Uterus (tissue), 4 donors: ENCODE data around the gene BRF1. TPM values are rescaled to one million over a fixed set of nuclear protein-coding genes. Genes with fewer than 3 reads are reported as not detected.

Source experiments
- DNase-seq, 2 donors: peaks; one replicate each; pipeline ENCODE4 v3.0.0-alpha.2; 2019 to 2020
- H3K27ac ChIP-seq, 2 donors: fragments of 200-600 bp; sonication (generic); 1 replicate in 1 of 2; 2 replicates in 1 of 2; pipeline ENCODE4 v1.5.1; 2016 to 2018
- H3K27me3 ChIP-seq, 2 donors: fragments of 200-600 bp; sonication (generic); one replicate each; pipeline ENCODE4 v1.5.1; 2018 to 2019; ENCODE audit warnings: control low read depth in 1 of 2
- H3K36me3 ChIP-seq, 2 donors: fragments of 200-600 bp; sonication (generic); one replicate each; pipeline ENCODE4 v1.5.1; 2019; ENCODE audit warnings: control low read depth in 1 of 2
- H3K4me1 ChIP-seq, 2 donors: fragments of 200-600 bp; sonication (generic); one replicate each; pipeline ENCODE4 v1.5.1; 2018 to 2019; ENCODE audit warnings: control low read depth in 1 of 2
- H3K4me3 ChIP-seq, 2 donors: fragments of 200-600 bp; sonication (generic); 1 replicate in 1 of 2; 2 replicates in 1 of 2; pipeline ENCODE4 v1.5.1; 2018 to 2019; ENCODE audit warnings: mild to moderate bottlenecking in 1 of 2
- H3K9me3 ChIP-seq, 2 donors: fragments of 200-600 bp; sonication (generic); one replicate each; pipeline ENCODE4 v1.5.1; 2019; ENCODE audit warnings: control low read depth in 1 of 2
- POLR2A ChIP-seq, 2 donors: fragments of 450-650 bp; IDR thresholded peaks; one replicate each; pipeline ENCODE4 v1.6.1; 2016; ENCODE audit warnings: antibody characterized with exemption in 2 of 2, mild to moderate bottlenecking in 1 of 2, moderate library complexity in 1 of 2
- intact Hi-C: fragments of 100-400 bp; cut with DNase I; formaldehyde crosslinking; loops from one replicate; pipeline ENCODE4 v1.15.1; 2023; ENCODE audit warnings: low total_unique reads
- total RNA-seq, 4 donors: library from RNA; depleted of rRNA in 3 of 4; stranded (reverse); fragments of >200 nt in 3 of 4; gene quantifications; one replicate each; pipeline versions ENCODE4 v1.1.0 to v1.2.4, GENCODE V29; 2014 to 2023
- TF ChIP-seq, protein P1 (sequence below), 4 experiments: fragments of 200-600 bp in 2 of 4; fragments of 450-650 bp in 2 of 4; sonication (generic) in 2 of 4; IDR thresholded peaks; one replicate each; pipeline ENCODE4 v1.5.1; 2016 to 2019; ENCODE audit warnings: antibody characterized with exemption in 4 of 4, mild to moderate bottlenecking in 2 of 4, moderate library complexity in 1 of 4
- donor health status: DM: yes; HTN: yes; CAD: no.

BRF1 gene
- total RNA-seq, 4 donors from 2014 or later, result 9.7 to 77.7 (median 61.3) TPM

DNA sequence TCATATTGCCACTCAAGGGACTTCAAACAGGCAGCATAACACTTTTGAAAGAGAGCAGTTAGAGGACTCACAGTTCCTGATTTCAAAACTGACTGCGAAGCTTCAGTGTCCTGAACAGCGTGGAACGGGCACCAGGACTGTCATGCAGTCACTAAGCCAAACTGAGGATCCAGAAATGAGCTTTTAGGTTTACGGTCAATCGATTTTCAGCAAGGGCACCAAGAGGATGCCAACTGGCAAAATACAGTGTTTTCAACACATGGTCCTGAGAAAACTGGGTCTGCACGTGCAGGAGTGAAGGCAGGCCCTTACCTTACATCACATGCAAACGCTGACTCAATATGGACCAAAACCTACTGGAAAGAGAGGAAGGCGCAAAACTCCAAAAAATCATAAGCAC lies 15.6 kb downstream of the BRF1 start:
- Histone ChIP-seq H3K4me3 (no peak overlapping the region), H3K27ac (no peak overlapping the region), H3K36me3 (no peaks in the 10 kb centered on the region), H3K4me1 (no peaks in the 10 kb centered on the region), H3K27me3 (no peaks in the 10 kb centered on the region), H3K9me3 (no peaks in the 10 kb centered on the region)
- intact Hi-C loops, result no loop called here
- DNase-seq, result no peak
- TF ChIP-seq, protein P1, sequence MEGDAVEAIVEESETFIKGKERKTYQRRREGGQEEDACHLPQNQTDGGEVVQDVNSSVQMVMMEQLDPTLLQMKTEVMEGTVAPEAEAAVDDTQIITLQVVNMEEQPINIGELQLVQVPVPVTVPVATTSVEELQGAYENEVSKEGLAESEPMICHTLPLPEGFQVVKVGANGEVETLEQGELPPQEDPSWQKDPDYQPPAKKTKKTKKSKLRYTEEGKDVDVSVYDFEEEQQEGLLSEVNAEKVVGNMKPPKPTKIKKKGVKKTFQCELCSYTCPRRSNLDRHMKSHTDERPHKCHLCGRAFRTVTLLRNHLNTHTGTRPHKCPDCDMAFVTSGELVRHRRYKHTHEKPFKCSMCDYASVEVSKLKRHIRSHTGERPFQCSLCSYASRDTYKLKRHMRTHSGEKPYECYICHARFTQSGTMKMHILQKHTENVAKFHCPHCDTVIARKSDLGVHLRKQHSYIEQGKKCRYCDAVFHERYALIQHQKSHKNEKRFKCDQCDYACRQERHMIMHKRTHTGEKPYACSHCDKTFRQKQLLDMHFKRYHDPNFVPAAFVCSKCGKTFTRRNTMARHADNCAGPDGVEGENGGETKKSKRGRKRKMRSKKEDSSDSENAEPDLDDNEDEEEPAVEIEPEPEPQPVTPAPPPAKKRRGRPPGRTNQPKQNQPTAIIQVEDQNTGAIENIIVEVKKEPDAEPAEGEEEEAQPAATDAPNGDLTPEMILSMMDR (IDR thresholded peaks at IDR 0.05), result no peak
- TF ChIP-seq POLR2A (IDR thresholded peaks at IDR 0.05), result no peak

DNA sequence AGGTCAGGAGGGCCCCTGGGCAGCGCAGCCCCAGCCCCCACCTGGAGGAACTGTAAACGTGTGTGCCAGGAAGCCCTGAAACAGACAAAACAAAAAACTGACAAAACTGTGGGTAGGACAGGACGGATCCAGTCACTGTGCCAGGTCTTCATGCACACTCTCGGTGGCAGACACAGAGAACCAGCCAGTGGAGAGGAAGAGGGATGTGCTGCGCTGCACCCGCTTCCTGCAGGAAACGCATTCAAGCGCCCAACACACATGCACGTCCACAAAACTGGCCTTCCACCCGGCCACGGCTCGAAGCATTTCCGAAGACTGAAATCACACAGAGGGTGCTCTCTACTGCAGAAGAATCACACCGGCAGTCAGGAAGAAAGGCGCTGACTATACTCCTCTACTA lies 16.9 kb downstream of the BRF1 start:
- H3K4me3 ChIP-seq, result no peak overlapping the region
- no peaks in the 10 kb centered on the region for H3K27me3 ChIP-seq
- H3K9me3 ChIP-seq, result no peaks in the 10 kb centered on the region
- DNase-seq, result no peak
- H3K4me1 ChIP-seq, result no peaks in the 10 kb centered on the region
- H3K36me3 ChIP-seq, result no peaks in the 10 kb centered on the region
- intact Hi-C loops, result no loop called here
- TF ChIP-seq, protein P1 (IDR thresholded peaks at IDR 0.05), result no peak
- TF ChIP-seq POLR2A (IDR thresholded peaks at IDR 0.05), result no peak
- H3K27ac ChIP-seq, result no peak overlapping the region

DNA sequence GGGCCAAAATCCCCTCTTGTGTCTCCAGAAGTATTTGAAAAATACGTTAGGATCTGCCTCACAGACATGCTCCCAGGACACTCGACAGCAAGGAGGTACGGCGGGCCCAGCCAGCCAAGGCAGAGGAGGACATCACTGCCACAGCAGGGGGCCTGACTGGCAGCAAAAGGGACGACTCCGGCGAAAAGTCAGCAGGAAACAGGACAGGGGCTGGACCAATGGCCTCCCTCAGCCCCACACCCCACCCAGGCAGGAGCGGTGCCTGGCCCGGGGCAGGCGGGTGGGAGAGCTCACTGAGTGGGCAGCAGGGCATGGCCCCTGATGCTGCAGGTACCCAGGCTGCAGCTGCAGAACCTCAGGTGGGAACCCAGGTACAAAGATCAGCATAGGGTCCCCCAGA lies 17.8 kb downstream of the BRF1 start:
- Histone ChIP-seq H3K36me3 (no peaks in the 10 kb centered on the region), H3K27ac (no peak overlapping the region), H3K9me3 (no peaks in the 10 kb centered on the region), H3K4me3 (no peak overlapping the region), H3K27me3 (no peaks in the 10 kb centered on the region), H3K4me1 (no peaks in the 10 kb centered on the region)
- intact Hi-C loops, result no loop called here
- no peak for TF ChIP-seq POLR2A (IDR thresholded peaks at IDR 0.05)
- TF ChIP-seq, protein P1 (IDR thresholded peaks at IDR 0.05), result no peak
- DNase-seq, result no peak

DNA sequence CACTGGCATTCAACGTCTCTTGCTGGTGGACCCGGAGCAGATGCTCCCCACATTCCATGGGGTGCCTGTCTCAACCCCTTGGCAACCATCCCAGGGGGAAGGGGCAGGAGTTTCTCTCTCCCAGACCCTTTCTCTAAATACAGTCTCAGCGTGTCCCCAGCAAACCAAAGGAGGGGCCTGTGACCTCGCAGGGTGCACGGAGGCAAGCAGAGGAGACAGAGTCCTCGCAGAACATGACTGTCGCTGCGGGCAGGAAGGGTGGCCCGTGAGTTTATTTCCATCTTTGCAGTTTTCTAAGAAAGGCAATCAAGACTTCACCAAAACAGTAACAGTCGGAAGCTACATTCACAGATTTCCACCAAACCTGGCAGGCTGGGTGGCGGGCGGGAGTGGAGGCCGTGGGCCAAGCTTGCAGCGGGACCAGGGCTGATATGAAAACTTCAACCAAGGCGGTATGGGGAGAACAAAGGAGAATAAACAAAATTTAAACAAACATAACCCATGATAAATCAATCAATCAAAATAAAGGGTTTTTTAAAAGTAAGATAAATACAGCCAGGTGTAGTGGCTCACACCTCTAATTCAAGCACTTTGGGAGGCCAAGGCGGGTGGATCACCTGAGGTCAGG lies 18.6 kb downstream of the BRF1 start:
- H3K4me1 ChIP-seq, result no peaks in the 10 kb centered on the region
- intact Hi-C loops, result no loop called here
- no peak for TF ChIP-seq POLR2A (IDR thresholded peaks at IDR 0.05)
- TF ChIP-seq, protein P1 (IDR thresholded peaks at IDR 0.05), result no peak
- DNase-seq, result no peak
- H3K9me3 ChIP-seq, result no peaks in the 10 kb centered on the region
- no peak overlapping the region for H3K4me3 ChIP-seq
- no peaks in the 10 kb centered on the region for H3K36me3 ChIP-seq
- no peaks in the 10 kb centered on the region for H3K27me3 ChIP-seq
- no peak overlapping the region for H3K27ac ChIP-seq

- DNase-seq, result no peak
- Histone ChIP-seq H3K4me1 (no peaks in the 10 kb centered on the region), H3K27me3 (no peaks in the 10 kb centered on the region), H3K36me3 (no peaks in the 10 kb centered on the region), H3K9me3 (no peaks in the 10 kb centered on the region), H3K27ac (no peak overlapping the region), H3K4me3 (no peak overlapping the region)
- intact Hi-C loops, result no loop called here
- TF ChIP-seq, protein P1 (IDR thresholded peaks at IDR 0.05), result peak; percentile 40 to 53 (median 50)
- no peak for TF ChIP-seq POLR2A (IDR thresholded peaks at IDR 0.05)
These were observed 19.3 kb downstream of the BRF1 start for GRCh38 chr14:105281371-105282097.
